Measurements from ENCODE around the gene RCC1.
"Not testable (repeated sequence)": the region's sequence is repeated elsewhere in the genome, so short reads cannot be mapped to it uniquely, and the experiment has no call there.

- not testable (repeated sequence) for TF ChIP-seq CTCF, POLR2A (IDR thresholded peaks at IDR 0.05)
These were observed 19.3 kb downstream of the RCC1 start for GRCh38 chr1:28525002-28525642.
